GM18861 (cell line): ENCODE results near the gene USH2A.

Source experiments
- ATAC-seq: cut with Tn5 transposase; IDR thresholded peaks from one replicate; pipeline ENCODE4 v1.9.1; 2021; ENCODE audit not compliant: unreplicated experiment

USH2A gene

GRCh38 chr1:215807218-215807617 lies 616.0 kb downstream of the USH2A start:
- no peak for ATAC-seq

GRCh38 chr1:215797859-215798258 lies 625.4 kb downstream of the USH2A start:
- ATAC-seq: no peak

- ATAC-seq: no peak
Observed at GRCh38 chr1:215794156-215794555, 629.1 kb downstream of the USH2A start.

GRCh38 chr1:215793180-215793579 lies 630.1 kb downstream of the USH2A start:
- no peak for ATAC-seq

GRCh38 chr1:215792446-215792845 lies 630.8 kb downstream of the USH2A start:
- no peak for ATAC-seq

- ATAC-seq: no peak
Observed at GRCh38 chr1:215789981-215790380, 633.3 kb downstream of the USH2A start.

- no peak for ATAC-seq
Observed at GRCh38 chr1:215786997-215787396, 636.3 kb downstream of the USH2A start.

GRCh38 chr1:215780641-215781040 lies 642.6 kb downstream of the USH2A start:
- ATAC-seq: no peak

- no peak for ATAC-seq
Observed at GRCh38 chr1:215780139-215780538, 643.1 kb downstream of the USH2A start.

GRCh38 chr1:215779729-215780128 lies 643.5 kb downstream of the USH2A start:
- no peak for ATAC-seq

- ATAC-seq: no peak
Observed at GRCh38 chr1:215777370-215777925, 645.8 kb downstream of the USH2A start.

- no peak for ATAC-seq
Observed at GRCh38 chr1:215776336-215776735, 646.9 kb downstream of the USH2A start.

- ATAC-seq: no peak
Observed at GRCh38 chr1:215772151-215772550, 651.1 kb downstream of the USH2A start.

GRCh38 chr1:215768303-215768702 lies 654.9 kb downstream of the USH2A start:
- no peak for ATAC-seq

GRCh38 chr1:215767761-215768160 lies 655.5 kb downstream of the USH2A start:
- no peak for ATAC-seq

- ATAC-seq: no peak
Observed at GRCh38 chr1:215766521-215766920, 656.7 kb downstream of the USH2A start.

GRCh38 chr1:215765833-215766232 lies 657.4 kb downstream of the USH2A start:
- no peak for ATAC-seq

GRCh38 chr1:215761446-215761845 lies 661.8 kb downstream of the USH2A start:
- no peak for ATAC-seq

- no peak for ATAC-seq
Observed at GRCh38 chr1:215754112-215754511, 669.1 kb downstream of the USH2A start.

- no peak for ATAC-seq
Observed at GRCh38 chr1:215749414-215749813, 673.8 kb downstream of the USH2A start.

GRCh38 chr1:215748431-215748830 lies 674.8 kb downstream of the USH2A start:
- ATAC-seq: no peak

- ATAC-seq: no peak
Observed at GRCh38 chr1:215744419-215744818, 678.8 kb downstream of the USH2A start.

GRCh38 chr1:215739025-215739424 lies 684.2 kb downstream of the USH2A start:
- ATAC-seq: no peak

- ATAC-seq: no peak
Observed at GRCh38 chr1:215731699-215732098, 691.5 kb downstream of the USH2A start.
